ENCODE data around the gene DAB2IP.

DAB2IP gene

GRCh38 chr9:121628401-121628800 is 23.0 kb upstream of the DAB2IP start:
- H3K36me3 ChIP-seq (ENCODE audit: control insufficient read depth, insufficient read depth, low read length), result no peaks in the 10 kb centered on the region
- no peaks in the 10 kb centered on the region for H3K4me1 ChIP-seq (ENCODE audit: control insufficient read depth, insufficient read depth, low read length)
- no peaks in the 10 kb centered on the region for H3K27me3 ChIP-seq (ENCODE audit: control insufficient read depth, insufficient read depth, low read length)
- H3K9me3 ChIP-seq (ENCODE audit: control insufficient read depth, insufficient read depth, low read length), result no peaks in the 10 kb centered on the region
- no peak overlapping the region for H3K4me3 ChIP-seq (ENCODE audit: low read depth, low read length)
- no peak overlapping the region for H3K9ac ChIP-seq (ENCODE audit: low read depth, low read length)

GRCh38 chr9:121631115-121631514 is 20.3 kb upstream of the DAB2IP start:
- Histone ChIP-seq H3K9me3 (ENCODE audit: control insufficient read depth, insufficient read depth, low read length) (no peaks in the 10 kb centered on the region), H3K4me3 (ENCODE audit: low read depth, low read length) (no peak overlapping the region), H3K36me3 (ENCODE audit: control insufficient read depth, insufficient read depth, low read length) (no peaks in the 10 kb centered on the region), H3K4me1 (ENCODE audit: control insufficient read depth, insufficient read depth, low read length) (no peaks in the 10 kb centered on the region), H3K9ac (ENCODE audit: low read depth, low read length) (no peak overlapping the region), H3K27me3 (ENCODE audit: control insufficient read depth, insufficient read depth, low read length) (no peaks in the 10 kb centered on the region)

- H3K4me1 ChIP-seq (ENCODE audit: control insufficient read depth, insufficient read depth, low read length), result no peaks in the 10 kb centered on the region
- H3K27me3 ChIP-seq (ENCODE audit: control insufficient read depth, insufficient read depth, low read length), result no peaks in the 10 kb centered on the region
- H3K36me3 ChIP-seq (ENCODE audit: control insufficient read depth, insufficient read depth, low read length), result no peaks in the 10 kb centered on the region
- no peak overlapping the region for H3K9ac ChIP-seq (ENCODE audit: low read depth, low read length)
- H3K4me3 ChIP-seq (ENCODE audit: low read depth, low read length), result no peak overlapping the region
- H3K9me3 ChIP-seq (ENCODE audit: control insufficient read depth, insufficient read depth, low read length), result no peaks in the 10 kb centered on the region
Measured at GRCh38 chr9:121631978-121632418, 19.4 kb upstream of the DAB2IP start.

- H3K4me1 ChIP-seq (ENCODE audit: control insufficient read depth, insufficient read depth, low read length), result no peaks in the 10 kb centered on the region
- no peaks in the 10 kb centered on the region for H3K9me3 ChIP-seq (ENCODE audit: control insufficient read depth, insufficient read depth, low read length)
- no peak overlapping the region for H3K9ac ChIP-seq (ENCODE audit: low read depth, low read length)
- H3K4me3 ChIP-seq (ENCODE audit: low read depth, low read length), result no peak overlapping the region
- H3K36me3 ChIP-seq (ENCODE audit: control insufficient read depth, insufficient read depth, low read length), result no peaks in the 10 kb centered on the region
- no peaks in the 10 kb centered on the region for H3K27me3 ChIP-seq (ENCODE audit: control insufficient read depth, insufficient read depth, low read length)
Measured at GRCh38 chr9:121633119-121633714, 18.2 kb upstream of the DAB2IP start.

GRCh38 chr9:121633736-121634135 is 17.7 kb upstream of the DAB2IP start:
- Histone ChIP-seq H3K4me3 (ENCODE audit: low read depth, low read length) (no peak overlapping the region), H3K27me3 (ENCODE audit: control insufficient read depth, insufficient read depth, low read length) (no peaks in the 10 kb centered on the region), H3K36me3 (ENCODE audit: control insufficient read depth, insufficient read depth, low read length) (no peaks in the 10 kb centered on the region), H3K9me3 (ENCODE audit: control insufficient read depth, insufficient read depth, low read length) (no peaks in the 10 kb centered on the region), H3K9ac (ENCODE audit: low read depth, low read length) (no peak overlapping the region), H3K4me1 (ENCODE audit: control insufficient read depth, insufficient read depth, low read length) (no peaks in the 10 kb centered on the region)

- no peak overlapping the region for H3K4me3 ChIP-seq (ENCODE audit: low read depth, low read length)
- no peaks in the 10 kb centered on the region for H3K4me1 ChIP-seq (ENCODE audit: control insufficient read depth, insufficient read depth, low read length)
- no peak overlapping the region for H3K9ac ChIP-seq (ENCODE audit: low read depth, low read length)
- no peaks in the 10 kb centered on the region for H3K36me3 ChIP-seq (ENCODE audit: control insufficient read depth, insufficient read depth, low read length)
- H3K27me3 ChIP-seq (ENCODE audit: control insufficient read depth, insufficient read depth, low read length), result no peaks in the 10 kb centered on the region
- no peaks in the 10 kb centered on the region for H3K9me3 ChIP-seq (ENCODE audit: control insufficient read depth, insufficient read depth, low read length)
Measured at GRCh38 chr9:121634329-121635261, 16.8 kb upstream of the DAB2IP start.

- no peaks in the 10 kb centered on the region for H3K36me3 ChIP-seq (ENCODE audit: control insufficient read depth, insufficient read depth, low read length)
- H3K9me3 ChIP-seq (ENCODE audit: control insufficient read depth, insufficient read depth, low read length), result no peaks in the 10 kb centered on the region
- no peak overlapping the region for H3K4me3 ChIP-seq (ENCODE audit: low read depth, low read length)
- no peaks in the 10 kb centered on the region for H3K27me3 ChIP-seq (ENCODE audit: control insufficient read depth, insufficient read depth, low read length)
- no peak overlapping the region for H3K9ac ChIP-seq (ENCODE audit: low read depth, low read length)
- H3K4me1 ChIP-seq (ENCODE audit: control insufficient read depth, insufficient read depth, low read length), result no peaks in the 10 kb centered on the region
Measured at GRCh38 chr9:121635300-121635876, 16.0 kb upstream of the DAB2IP start.

GRCh38 chr9:121636341-121636865 is 15.0 kb upstream of the DAB2IP start:
- no peak overlapping the region for H3K4me3 ChIP-seq (ENCODE audit: low read depth, low read length)
- H3K4me1 ChIP-seq (ENCODE audit: control insufficient read depth, insufficient read depth, low read length), result no peaks in the 10 kb centered on the region
- H3K9ac ChIP-seq (ENCODE audit: low read depth, low read length), result no peak overlapping the region
- no peaks in the 10 kb centered on the region for H3K36me3 ChIP-seq (ENCODE audit: control insufficient read depth, insufficient read depth, low read length)
- H3K9me3 ChIP-seq (ENCODE audit: control insufficient read depth, insufficient read depth, low read length), result no peaks in the 10 kb centered on the region
- no peaks in the 10 kb centered on the region for H3K27me3 ChIP-seq (ENCODE audit: control insufficient read depth, insufficient read depth, low read length)

- no peaks in the 10 kb centered on the region for H3K9me3 ChIP-seq (ENCODE audit: control insufficient read depth, insufficient read depth, low read length)
- no peaks in the 10 kb centered on the region for H3K4me1 ChIP-seq (ENCODE audit: control insufficient read depth, insufficient read depth, low read length)
- no peak overlapping the region for H3K9ac ChIP-seq (ENCODE audit: low read depth, low read length)
- no peaks in the 10 kb centered on the region for H3K27me3 ChIP-seq (ENCODE audit: control insufficient read depth, insufficient read depth, low read length)
- no peak overlapping the region for H3K4me3 ChIP-seq (ENCODE audit: low read depth, low read length)
- no peaks in the 10 kb centered on the region for H3K36me3 ChIP-seq (ENCODE audit: control insufficient read depth, insufficient read depth, low read length)
Measured at GRCh38 chr9:121636978-121637712, 14.3 kb upstream of the DAB2IP start.

GRCh38 chr9:121637713-121638220 is 13.7 kb upstream of the DAB2IP start:
- Histone ChIP-seq H3K4me3 (ENCODE audit: low read depth, low read length) (no peak overlapping the region), H3K4me1 (ENCODE audit: control insufficient read depth, insufficient read depth, low read length) (no peaks in the 10 kb centered on the region), H3K9ac (ENCODE audit: low read depth, low read length) (no peak overlapping the region), H3K36me3 (ENCODE audit: control insufficient read depth, insufficient read depth, low read length) (no peaks in the 10 kb centered on the region), H3K9me3 (ENCODE audit: control insufficient read depth, insufficient read depth, low read length) (no peaks in the 10 kb centered on the region), H3K27me3 (ENCODE audit: control insufficient read depth, insufficient read depth, low read length) (no peaks in the 10 kb centered on the region)

- no peaks in the 10 kb centered on the region for H3K4me1 ChIP-seq (ENCODE audit: control insufficient read depth, insufficient read depth, low read length)
- no peaks in the 10 kb centered on the region for H3K27me3 ChIP-seq (ENCODE audit: control insufficient read depth, insufficient read depth, low read length)
- no peak overlapping the region for H3K4me3 ChIP-seq (ENCODE audit: low read depth, low read length)
- H3K36me3 ChIP-seq (ENCODE audit: control insufficient read depth, insufficient read depth, low read length), result no peaks in the 10 kb centered on the region
- H3K9me3 ChIP-seq (ENCODE audit: control insufficient read depth, insufficient read depth, low read length), result no peaks in the 10 kb centered on the region
- H3K9ac ChIP-seq (ENCODE audit: low read depth, low read length), result no peak overlapping the region
Measured at GRCh38 chr9:121638399-121638798, 13.0 kb upstream of the DAB2IP start.
